Measurements from ENCODE around the gene C15orf62. TPM values are rescaled to one million over a fixed set of nuclear protein-coding genes. Genes with fewer than 3 reads are reported as not detected.

The C15orf62 gene
- total RNA-seq, 4 donors from 2014 or later = 31.2 to 58.4 (median 40.2) TPM

DNA sequence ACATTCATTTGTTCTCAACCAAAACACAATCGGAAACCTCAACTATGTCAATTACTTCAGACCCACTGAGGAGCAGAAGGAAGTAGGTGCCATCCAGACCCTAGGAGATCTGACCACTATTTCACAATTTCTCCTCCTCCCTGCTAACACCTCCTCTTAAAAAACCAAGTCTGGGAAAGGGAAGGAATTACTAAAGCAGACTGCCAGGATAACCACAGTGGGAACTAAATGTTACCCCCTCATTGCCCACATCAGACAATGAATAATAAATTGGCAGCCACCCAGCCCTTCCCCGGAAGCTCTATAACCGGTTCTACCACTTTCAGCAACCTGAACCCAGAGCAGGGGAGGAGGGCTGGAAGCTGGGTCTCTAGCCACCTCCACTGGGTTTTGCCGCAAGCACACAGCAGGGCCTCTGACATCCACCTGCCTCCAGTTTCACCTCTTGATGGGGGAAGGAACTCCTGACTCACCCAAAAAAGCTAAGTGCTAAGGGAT lies 17.6 kb downstream of the C15orf62 start:
- 18 to 19% methylated on average over 4 of the region's 4 CpGs for WGBS, 2 donors
- intact Hi-C loops (cut with DNase I; ENCODE audit: low total_unique reads) = no loop called here
- peak in 1 of 2 donors; percentile 53 for DNase-seq (ENCODE audit: low spot score in 2 of 2)
- H3K4me3 ChIP-seq (ENCODE audit: low read depth, poor library complexity, severe bottlenecking) = no peak overlapping the region
- TF ChIP-seq, protein P1, sequence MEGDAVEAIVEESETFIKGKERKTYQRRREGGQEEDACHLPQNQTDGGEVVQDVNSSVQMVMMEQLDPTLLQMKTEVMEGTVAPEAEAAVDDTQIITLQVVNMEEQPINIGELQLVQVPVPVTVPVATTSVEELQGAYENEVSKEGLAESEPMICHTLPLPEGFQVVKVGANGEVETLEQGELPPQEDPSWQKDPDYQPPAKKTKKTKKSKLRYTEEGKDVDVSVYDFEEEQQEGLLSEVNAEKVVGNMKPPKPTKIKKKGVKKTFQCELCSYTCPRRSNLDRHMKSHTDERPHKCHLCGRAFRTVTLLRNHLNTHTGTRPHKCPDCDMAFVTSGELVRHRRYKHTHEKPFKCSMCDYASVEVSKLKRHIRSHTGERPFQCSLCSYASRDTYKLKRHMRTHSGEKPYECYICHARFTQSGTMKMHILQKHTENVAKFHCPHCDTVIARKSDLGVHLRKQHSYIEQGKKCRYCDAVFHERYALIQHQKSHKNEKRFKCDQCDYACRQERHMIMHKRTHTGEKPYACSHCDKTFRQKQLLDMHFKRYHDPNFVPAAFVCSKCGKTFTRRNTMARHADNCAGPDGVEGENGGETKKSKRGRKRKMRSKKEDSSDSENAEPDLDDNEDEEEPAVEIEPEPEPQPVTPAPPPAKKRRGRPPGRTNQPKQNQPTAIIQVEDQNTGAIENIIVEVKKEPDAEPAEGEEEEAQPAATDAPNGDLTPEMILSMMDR (IDR thresholded peaks at IDR 0.05) = no peak
- no peak for TF ChIP-seq POLR2A (IDR thresholded peaks at IDR 0.05)

DNA sequence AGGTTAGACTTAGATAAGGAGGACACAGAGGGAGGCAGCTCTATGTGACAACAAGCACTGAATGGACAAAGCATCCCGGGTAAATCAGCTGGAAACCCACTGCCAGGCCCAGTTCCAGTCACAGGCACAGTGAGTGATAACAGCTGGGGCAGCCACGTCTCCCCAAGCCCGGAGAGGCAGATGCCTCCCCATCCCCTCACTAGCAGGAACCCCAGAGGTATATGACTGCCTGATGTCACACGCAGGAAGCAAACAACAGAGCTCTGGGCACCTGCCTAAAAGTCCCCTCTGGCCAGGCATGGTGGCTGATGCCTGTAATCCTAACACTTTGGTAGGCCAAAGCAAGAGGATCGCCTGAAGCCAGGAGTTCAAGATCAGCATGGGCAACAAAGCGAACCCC lies 18.2 kb downstream of the C15orf62 start:
- 73 to 80% methylated on average over 6 of the region's 6 CpGs for WGBS, 2 donors
- TF ChIP-seq, protein P1 (IDR thresholded peaks at IDR 0.05) = no peak
- no peak for TF ChIP-seq POLR2A (IDR thresholded peaks at IDR 0.05)
- H3K4me3 ChIP-seq (ENCODE audit: low read depth, poor library complexity, severe bottlenecking) = no peak overlapping the region
- intact Hi-C loops (cut with DNase I; ENCODE audit: low total_unique reads) = no loop called here
- no peak for DNase-seq (ENCODE audit: low spot score in 2 of 2)

DNA sequence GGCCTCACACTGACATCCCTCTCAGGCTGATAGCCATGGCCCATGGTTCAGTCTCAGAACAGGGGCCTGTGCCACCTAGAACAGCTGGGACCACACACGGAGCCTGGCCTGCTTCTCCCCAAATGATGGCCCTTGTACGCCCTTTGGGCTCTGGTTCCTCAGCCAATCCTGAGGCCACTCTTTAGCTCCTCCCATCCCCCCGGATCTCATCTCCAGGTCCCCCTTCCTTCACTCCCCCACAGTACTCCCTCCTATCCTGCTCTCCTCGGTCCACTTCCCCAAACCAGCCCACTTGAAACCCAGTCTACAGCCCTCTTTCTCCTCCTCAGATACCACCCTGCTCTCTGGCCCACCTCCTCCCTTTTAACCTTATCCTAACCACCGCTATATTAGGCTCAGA lies 19.3 kb downstream of the C15orf62 start:
- DNase-seq (ENCODE audit: low spot score in 2 of 2) = no peak
- intact Hi-C loops (cut with DNase I; ENCODE audit: low total_unique reads) = no loop called here
- no peak for TF ChIP-seq POLR2A (IDR thresholded peaks at IDR 0.05)
- TF ChIP-seq, protein P1 (IDR thresholded peaks at IDR 0.05) = no peak
- 80 to 84% methylated on average over 5 of the region's 5 CpGs for WGBS, 2 donors
- no peak overlapping the region for H3K4me3 ChIP-seq (ENCODE audit: low read depth, poor library complexity, severe bottlenecking)

DNA sequence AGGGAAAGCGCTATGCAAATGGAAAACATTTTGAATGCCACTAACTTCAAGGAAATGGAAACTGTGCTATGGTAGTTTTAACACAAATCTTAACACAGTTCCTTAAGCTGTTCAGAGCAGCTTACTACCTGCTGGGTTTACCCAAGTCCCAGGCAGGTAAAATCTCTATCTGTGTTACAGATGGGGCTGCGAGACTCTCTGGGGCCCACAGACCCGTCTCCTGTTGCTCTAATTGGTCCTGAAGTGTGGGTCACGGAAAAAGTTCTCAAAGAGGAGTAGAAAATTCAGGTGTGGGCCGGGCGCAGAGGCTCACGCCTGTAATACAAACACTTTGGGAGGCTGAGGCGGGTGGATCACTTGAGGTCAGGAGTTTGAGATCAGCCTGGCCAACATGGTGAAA lies 20.2 kb downstream of the C15orf62 start:
- intact Hi-C loops (cut with DNase I; ENCODE audit: low total_unique reads) = no loop called here
- no peak for TF ChIP-seq POLR2A (IDR thresholded peaks at IDR 0.05)
- TF ChIP-seq, protein P1 (IDR thresholded peaks at IDR 0.05) = no peak
- 89 to 95% methylated on average over 8 of the region's 8 CpGs for WGBS, 2 donors
- no peak for DNase-seq (ENCODE audit: low spot score in 2 of 2)
- H3K4me3 ChIP-seq (ENCODE audit: low read depth, poor library complexity, severe bottlenecking) = no peak overlapping the region

DNA sequence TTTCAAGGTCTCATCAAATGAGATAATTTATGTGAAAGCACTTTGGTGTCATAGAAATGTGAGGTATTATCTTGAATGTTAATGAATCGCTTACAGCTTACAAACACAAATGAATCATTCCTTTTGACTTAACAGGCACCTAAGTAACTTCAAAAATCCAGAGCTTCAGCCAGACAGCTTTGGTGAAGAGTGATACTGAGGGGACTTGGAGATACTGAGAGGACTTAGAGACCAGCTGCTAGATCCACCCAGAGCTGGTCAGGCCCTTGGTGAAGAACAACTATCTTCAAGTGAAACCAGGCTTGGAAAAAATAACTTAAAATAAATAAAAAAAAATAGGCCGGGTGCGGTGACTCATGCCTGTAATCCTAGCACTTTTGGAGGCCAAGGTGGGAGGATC lies 20.9 kb downstream of the C15orf62 start:
- intact Hi-C loops (cut with DNase I; ENCODE audit: low total_unique reads) = no loop called here

More for the DNA sequence above, 20.9 kb downstream of the C15orf62 start:
- no peak overlapping the region for H3K4me3 ChIP-seq (ENCODE audit: low read depth, poor library complexity, severe bottlenecking)
- TF ChIP-seq, protein P1 (IDR thresholded peaks at IDR 0.05) = no peak
- TF ChIP-seq POLR2A (IDR thresholded peaks at IDR 0.05) = no peak
- DNase-seq (ENCODE audit: low spot score in 2 of 2) = no peak
- 68 to 83% methylated on average over 3 of the region's 3 CpGs for WGBS, 2 donors

Data from lower leg skin (tissue), 4 donors.